Fibroblast of lung (primary cell): Measurements from ENCODE around the gene ZMAT5. TPM values are rescaled to one million over a fixed set of nuclear protein-coding genes. Genes with fewer than 3 reads are reported as not detected.
A peak's percentile ranks its signal among the peaks of the same experiment; 100 is the strongest.

Source experiments
- DNase-seq, 2 donors: peaks; one replicate each; pipeline versions ENCODE4 v3.0.0 to v3.0.0-alpha.2; 2010; ENCODE audit warnings: low read depth in 2 of 2
- H2AFZ ChIP-seq: 2 replicates; pipeline ENCODE4 v1.5.1; 2012; ENCODE audit warnings: low read length, control low read depth, inconsistent platforms
- H3K27ac ChIP-seq: 2 replicates; pipeline ENCODE4 v1.5.1; 2011; ENCODE audit warnings: low read length, control low read depth; ENCODE audit not compliant: insufficient read depth
- H3K27me3 ChIP-seq: 2 replicates; pipeline ENCODE4 v1.5.1; 2011; ENCODE audit warnings: mild to moderate bottlenecking, low read length; ENCODE audit not compliant: control insufficient read depth, insufficient read depth
- H3K36me3 ChIP-seq: 2 replicates; pipeline ENCODE4 v1.5.1; 2011; ENCODE audit warnings: low read length; ENCODE audit not compliant: control insufficient read depth, insufficient read depth
- H3K4me1 ChIP-seq: 2 replicates; pipeline ENCODE4 v1.5.1; 2011; ENCODE audit warnings: low read length; ENCODE audit not compliant: control insufficient read depth, insufficient read depth; ENCODE audit errors: extremely low read depth
- H3K4me2 ChIP-seq: 2 replicates; pipeline ENCODE4 v1.5.1; 2011; ENCODE audit warnings: low read length, control low read depth; ENCODE audit not compliant: insufficient read depth; ENCODE audit errors: extremely low read depth
- H3K4me3 ChIP-seq, 4 experiments: fragments of 200-600 bp in 1 of 4; sonication (generic) in 1 of 4; replicated peaks in 1 of 4; 2 replicates each; pipeline ENCODE4 v1.5.1; 2011 to 2016; ENCODE audit warnings: low read length in 4 of 4, low read depth in 3 of 4, mild to moderate bottlenecking in 3 of 4, control low read depth in 2 of 4, inconsistent platforms in 1 of 4, mixed read lengths in 1 of 4; ENCODE audit not compliant: insufficient read depth in 1 of 4; ENCODE audit errors: control extremely low read depth in 1 of 4
- H3K79me2 ChIP-seq: 2 replicates; pipeline ENCODE4 v1.5.1; 2012; ENCODE audit warnings: mild to moderate bottlenecking, low read length, inconsistent platforms; ENCODE audit not compliant: control insufficient read depth, insufficient read depth
- H3K9ac ChIP-seq: 2 replicates; pipeline ENCODE4 v1.5.1; 2011; ENCODE audit warnings: mild to moderate bottlenecking, low read length, control low read depth; ENCODE audit not compliant: insufficient read depth
- H3K9me3 ChIP-seq: 2 replicates; pipeline ENCODE4 v1.5.1; 2012; ENCODE audit warnings: low read depth, low read length; ENCODE audit not compliant: control insufficient read depth, insufficient read depth
- H4K20me1 ChIP-seq: 2 replicates; pipeline ENCODE4 v1.5.1; 2011; ENCODE audit warnings: low read length; ENCODE audit not compliant: control insufficient read depth, insufficient read depth; ENCODE audit errors: extremely low read depth
- CTCF ChIP-seq, 2 donors: IDR thresholded peaks in 1 of 2; conservative IDR thresholded peaks in 1 of 2; 1 replicate in 1 of 2; 2 replicates in 1 of 2; pipeline ENCODE4 v1.5.1; 2011 to 2012; ENCODE audit warnings: low read length in 2 of 2, control low read depth in 1 of 2, inconsistent platforms in 1 of 2, low read depth in 1 of 2, mild to moderate bottlenecking in 1 of 2
- EZH2 ChIP-seq: IDR thresholded peaks from 2 replicates; pipeline ENCODE4 v1.5.1; 2012; ENCODE audit warnings: low read length, control low read depth, mild to moderate bottlenecking; ENCODE audit errors: missing control alignments
- polyA plus RNA-seq, 2 donors: library from polyadenylated mRNA; depleted of rRNA in 1 of 2; stranded (reverse) in 1 of 2; unstranded in 1 of 2; fragments of >200 nt; gene quantifications; 2 replicates each; pipeline ENCODE4 v1.2.1, GENCODE V29; 2011 to 2012; ENCODE audit warnings: missing spikeins in 1 of 2
- total RNA-seq: library from RNA; depleted of rRNA; stranded (reverse); fragments of >200 nt; gene quantifications from 2 replicates; pipeline ENCODE4 v1.2.1, GENCODE V29; 2014

The ZMAT5 gene
- total and polyA plus RNA-seq, 2 donors (not counting 1 experiment from before 2014, with no cell fraction given), result 13.4 to 21.6 TPM

DNA sequence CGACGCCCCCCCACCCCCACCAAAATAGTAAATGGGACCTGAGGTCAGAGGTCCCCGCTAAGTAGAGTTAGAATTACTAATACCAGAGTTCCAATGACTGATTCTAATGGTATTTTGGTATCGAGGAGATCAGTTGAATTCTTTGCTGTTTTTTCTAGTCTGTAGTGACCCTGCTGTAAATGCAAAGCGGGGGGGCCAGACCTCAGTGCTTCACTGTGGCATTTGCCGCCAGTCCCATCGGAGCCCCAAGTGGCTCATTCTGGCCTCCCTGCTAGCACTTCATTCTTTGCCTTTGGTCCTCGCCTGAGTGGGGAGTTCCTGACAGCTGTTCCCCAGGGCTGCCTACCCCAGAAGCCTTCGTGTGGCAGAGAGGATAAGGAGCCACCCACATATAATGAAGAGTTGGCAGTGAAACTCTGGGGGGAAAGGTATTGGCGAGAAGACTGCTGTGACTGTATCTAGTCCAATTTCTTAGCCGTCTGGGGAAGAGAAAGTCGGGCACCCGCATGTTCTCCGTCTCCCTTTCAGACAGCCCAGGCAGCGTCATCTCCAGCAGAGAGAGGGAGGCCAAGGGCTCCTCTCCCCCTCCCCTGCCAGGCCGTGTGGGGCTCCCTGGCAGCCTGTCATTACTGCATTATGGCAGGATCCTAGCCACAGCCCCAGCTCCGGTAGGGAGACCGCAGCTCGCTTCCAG, 66.5 kb downstream of the ZMAT5 start:
- H3K36me3 ChIP-seq, result peaks cover 7% of the 10 kb centered on the region
- no peak overlapping the region for H3K27ac ChIP-seq
- peak overlapping the region; percentile 32 for H3K4me2 ChIP-seq
- no peaks in the 10 kb centered on the region for H4K20me1 ChIP-seq
- H2AFZ ChIP-seq, result no peak overlapping the region
- H3K4me1 ChIP-seq, result peaks cover 5% of the 10 kb centered on the region
- TF ChIP-seq CTCF (conservative IDR thresholded peaks at IDR 0.05 in 1 of 2, IDR thresholded peaks at IDR 0.05 in 1 of 2; ENCODE audit: low read depth in 1 of 2, low read length in 2 of 2), result no peak
- H3K4me3 ChIP-seq, result no peak overlapping the region
- H3K9ac ChIP-seq, result no peak overlapping the region
- H3K79me2 ChIP-seq, result no peaks in the 10 kb centered on the region
- DNase-seq, result peak in 1 of 2 donors; percentile 65
- no peaks in the 10 kb centered on the region for H3K9me3 ChIP-seq
- no peaks in the 10 kb centered on the region for H3K27me3 ChIP-seq

DNA sequence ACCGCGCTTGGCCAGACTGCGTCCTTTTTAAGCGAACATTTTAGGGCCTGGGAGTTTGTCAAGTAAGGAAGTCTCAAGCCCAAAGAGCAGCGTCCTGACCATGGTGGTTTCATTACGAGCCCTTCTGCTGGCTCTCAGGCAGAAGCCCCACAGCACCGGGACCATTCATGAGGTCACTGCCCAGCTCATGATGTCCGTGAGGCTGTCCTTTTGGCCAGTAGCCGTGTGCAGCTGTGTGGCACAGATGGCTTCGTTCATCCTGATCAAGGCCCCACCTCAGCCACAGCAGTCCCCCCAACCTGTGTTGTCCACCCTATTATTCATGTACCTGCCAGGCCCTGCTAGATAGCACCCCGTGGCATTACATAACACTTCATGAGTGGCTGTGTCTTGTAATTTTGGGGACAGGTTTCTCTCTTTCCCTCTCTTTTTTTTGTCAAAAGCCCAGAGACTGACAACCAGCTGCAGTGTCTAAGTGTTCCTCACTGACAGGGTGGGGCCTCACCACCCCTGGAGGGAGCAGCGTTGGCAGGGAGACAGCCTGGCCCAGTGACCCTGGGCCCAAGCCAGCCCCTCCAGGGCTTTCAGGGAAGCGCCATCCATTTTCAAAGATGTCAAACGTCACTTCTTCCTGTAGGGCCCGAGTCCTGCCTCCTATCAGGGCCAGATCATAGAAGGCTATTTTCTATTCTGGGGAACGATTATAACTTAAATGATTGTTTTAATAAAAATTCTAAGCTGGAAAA, 68.8 kb downstream of the ZMAT5 start:
- Histone ChIP-seq H2AFZ (no peak overlapping the region), H4K20me1 (no peaks in the 10 kb centered on the region)
- TF ChIP-seq CTCF (conservative IDR thresholded peaks at IDR 0.05 in 1 of 2, IDR thresholded peaks at IDR 0.05 in 1 of 2; ENCODE audit: low read depth in 1 of 2, low read length in 2 of 2) (no peak), EZH2 (no peak)

GRCh38 chr22:29695129-29695926, 71.5 kb downstream of the ZMAT5 start:
- H4K20me1 ChIP-seq, result no peaks in the 10 kb centered on the region
- no peaks in the 10 kb centered on the region for H3K27me3 ChIP-seq
- no peak for DNase-seq
- no peak overlapping the region for H3K27ac ChIP-seq
- H3K79me2 ChIP-seq, result no peaks in the 10 kb centered on the region
- no peaks in the 10 kb centered on the region for H3K9me3 ChIP-seq
- no peak overlapping the region for H2AFZ ChIP-seq
- peaks cover 14% of the 10 kb centered on the region for H3K36me3 ChIP-seq
- H3K9ac ChIP-seq, result no peak overlapping the region
- TF ChIP-seq EZH2 (no peak), CTCF (conservative IDR thresholded peaks at IDR 0.05 in 1 of 2, IDR thresholded peaks at IDR 0.05 in 1 of 2; ENCODE audit: low read depth in 1 of 2, low read length in 2 of 2) (no peak)
- no peaks in the 10 kb centered on the region for H3K4me1 ChIP-seq
- no peak overlapping the region for H3K4me2 ChIP-seq
- H3K4me3 ChIP-seq, result no peak overlapping the region

More for the DNA sequence above, 68.8 kb downstream of the ZMAT5 start:
- Histone ChIP-seq H3K9ac (no peak overlapping the region), H3K9me3 (no peaks in the 10 kb centered on the region), H3K27ac (no peak overlapping the region), H3K4me2 (no peak overlapping the region), H3K4me3 (no peak overlapping the region), H3K79me2 (no peaks in the 10 kb centered on the region), H3K27me3 (no peaks in the 10 kb centered on the region), H3K36me3 (peaks cover 8% of the 10 kb centered on the region), H3K4me1 (peaks cover 5% of the 10 kb centered on the region)
- DNase-seq, result no peak
